Upper lobe of left lung (tissue), 4 donors: ENCODE data around the gene NEK10.

Source experiments
- CTCF ChIP-seq, 6 experiments: fragments of 450-650 bp in 4 of 6; fragments of 200-600 bp in 2 of 6; sonication (generic) in 2 of 6; IDR thresholded peaks; one replicate each; pipeline ENCODE4 v1.5.1; 2016 to 2019; ENCODE audit warnings: antibody characterized with exemption in 6 of 6
- EP300 ChIP-seq, 4 donors: sonication (generic); formaldehyde crosslinking; IDR thresholded peaks; one replicate each; pipeline ENCODE4 v1.5.1; 2017; ENCODE audit warnings: antibody characterized with exemption in 4 of 4, control low read depth in 2 of 4
- POLR2A ChIP-seq, 4 donors: fragments of 450-650 bp; IDR thresholded peaks; one replicate each; pipeline ENCODE4 v1.5.1; 2016 to 2017; ENCODE audit warnings: antibody characterized with exemption in 4 of 4, mild to moderate bottlenecking in 2 of 4
- POLR2AphosphoS5 ChIP-seq, 2 donors: sonication (generic); formaldehyde crosslinking; IDR thresholded peaks; one replicate each; pipeline ENCODE4 v1.5.1; 2017; ENCODE audit warnings: antibody characterized with exemption in 2 of 2

DNA sequence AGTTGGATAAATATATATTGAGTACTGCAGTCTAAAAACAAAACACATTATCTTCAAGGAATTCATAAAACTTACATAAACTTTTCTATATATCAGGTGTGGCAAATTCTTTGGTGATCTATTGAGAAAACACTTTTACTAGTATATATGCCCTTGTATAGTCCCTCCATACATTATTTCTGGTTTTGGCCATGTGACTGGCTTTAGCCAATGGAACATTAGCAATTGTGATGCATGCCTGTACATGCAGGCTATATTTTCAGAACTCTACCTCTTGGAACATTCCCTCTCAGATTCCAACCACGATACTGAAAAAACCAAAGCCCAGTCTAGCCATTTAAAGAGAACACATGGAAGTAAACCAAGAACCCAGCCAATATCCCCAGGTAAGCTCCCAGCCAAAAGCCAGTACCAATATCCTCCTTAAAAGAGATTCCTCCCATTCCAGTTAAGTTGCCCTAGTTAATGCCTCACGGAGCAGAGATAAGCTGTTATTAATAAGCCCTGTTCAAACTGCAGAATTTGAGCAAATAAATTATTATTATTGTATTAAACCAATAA is 152.8 kb downstream of the NEK10 start:
- no peak for TF ChIP-seq POLR2A (IDR thresholded peaks at IDR 0.05)
- no peak for TF ChIP-seq CTCF (IDR thresholded peaks at IDR 0.05)
- TF ChIP-seq EP300 (IDR thresholded peaks at IDR 0.05), result no peak
- no peak for TF ChIP-seq POLR2AphosphoS5 (IDR thresholded peaks at IDR 0.05)
